HG02642 (cell line): ENCODE measurements around the gene ERN2.
"Not testable (repeated sequence)": the region's sequence is repeated elsewhere in the genome, so short reads cannot be mapped to it uniquely, and the experiment has no call there.

Experiments
- ATAC-seq: cut with Tn5 transposase; IDR thresholded peaks from one replicate; pipeline ENCODE4 v1.9.1; 2021; ENCODE audit warnings: mild to moderate bottlenecking; ENCODE audit not compliant: unreplicated experiment, poor library complexity

ERN2 gene

DNA sequence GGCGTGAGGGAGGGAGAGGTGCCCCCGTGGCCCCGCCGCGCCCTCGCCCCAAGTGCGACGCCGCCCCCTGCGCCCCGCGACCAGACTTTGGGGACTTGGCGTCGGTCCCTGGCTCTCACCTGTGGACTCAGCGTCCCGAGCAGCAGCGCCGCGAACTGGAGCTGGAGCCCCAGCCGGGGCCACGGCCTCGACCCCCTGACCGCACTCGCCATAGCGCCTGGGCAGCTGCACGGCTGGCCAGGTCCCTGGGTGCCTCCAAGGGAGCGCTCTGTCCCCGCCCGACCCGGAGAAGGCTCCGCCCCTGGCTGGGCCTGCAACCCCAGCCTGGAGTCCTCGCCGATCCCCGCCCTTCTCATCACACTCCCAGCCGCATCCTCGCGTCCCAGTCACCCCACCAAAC, at the start of gene ERN2:
TSS of gene ERN2 (minus strand) at position 247 of the 400 bp plus-strand sequence. CDS start at position 212, 35 bp downstream.
- no peak for ATAC-seq

- no peak for ATAC-seq
These were observed 45.1 kb upstream of the ERN2 start for GRCh38 chr16:23757937-23758619.

DNA sequence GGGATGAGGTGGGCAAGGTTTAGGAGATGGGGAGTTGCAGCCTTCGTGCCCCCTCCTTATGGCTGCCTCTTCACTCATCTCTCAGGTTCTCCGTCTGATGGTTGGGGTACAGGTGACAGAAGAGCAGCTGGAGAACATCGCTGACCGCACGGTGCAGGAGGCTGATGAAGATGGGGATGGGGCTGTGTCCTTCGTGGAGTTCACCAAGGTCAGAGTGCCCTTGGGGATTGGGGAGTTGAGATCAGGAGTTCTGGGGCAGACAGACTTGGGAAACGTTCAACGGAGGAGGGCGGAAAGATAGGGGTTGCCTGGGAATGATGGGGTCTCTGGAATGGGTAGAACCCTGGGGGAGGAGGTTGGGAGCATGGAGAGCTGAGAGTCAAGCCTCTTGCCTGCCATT, 44.1 kb upstream of the ERN2 start:
- no peak for ATAC-seq

DNA sequence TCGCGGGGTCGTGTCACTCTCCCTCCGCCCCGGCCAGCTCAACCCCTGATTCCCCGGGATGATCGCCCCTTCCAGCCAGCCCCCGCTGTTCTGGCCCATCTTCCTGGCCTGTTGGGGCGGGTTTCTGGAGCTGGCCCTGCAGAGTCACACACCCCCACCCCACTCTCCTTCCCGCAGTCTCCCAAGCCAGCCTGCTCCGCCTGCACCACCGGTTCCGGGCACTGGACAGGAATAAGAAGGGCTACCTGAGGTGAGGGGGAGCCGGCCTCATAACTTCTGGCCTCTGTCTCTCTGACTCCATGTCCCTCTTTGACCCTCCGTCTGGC, 42.4 kb upstream of the ERN2 start:
- ATAC-seq, result no peak

GRCh38 chr16:23754594-23755483, 41.8 kb upstream of the ERN2 start, which contains the start of gene CHP2:
Gene CHP2 (plus strand): TSS chr16:23755026. CDS start chr16:23755050, 24 bp downstream.
- ATAC-seq, result no peak

- ATAC-seq, result no peak
These were observed 41.0 kb upstream of the ERN2 start for GRCh38 chr16:23753908-23754593.

- not testable (repeated sequence) for ATAC-seq
These were observed 38.0 kb upstream of the ERN2 start for GRCh38 chr16:23751053-23751452.

- ATAC-seq, result no peak
These were observed 35.6 kb upstream of the ERN2 start for GRCh38 chr16:23748630-23749029.

- no peak for ATAC-seq
These were observed 32.2 kb upstream of the ERN2 start for GRCh38 chr16:23745263-23745662.

- no peak for ATAC-seq
These were observed 29.7 kb upstream of the ERN2 start for GRCh38 chr16:23742766-23743165.

- no peak for ATAC-seq
These were observed 28.8 kb upstream of the ERN2 start for GRCh38 chr16:23741675-23742303.

GRCh38 chr16:23739516-23739915, 26.5 kb upstream of the ERN2 start:
- no peak for ATAC-seq

DNA sequence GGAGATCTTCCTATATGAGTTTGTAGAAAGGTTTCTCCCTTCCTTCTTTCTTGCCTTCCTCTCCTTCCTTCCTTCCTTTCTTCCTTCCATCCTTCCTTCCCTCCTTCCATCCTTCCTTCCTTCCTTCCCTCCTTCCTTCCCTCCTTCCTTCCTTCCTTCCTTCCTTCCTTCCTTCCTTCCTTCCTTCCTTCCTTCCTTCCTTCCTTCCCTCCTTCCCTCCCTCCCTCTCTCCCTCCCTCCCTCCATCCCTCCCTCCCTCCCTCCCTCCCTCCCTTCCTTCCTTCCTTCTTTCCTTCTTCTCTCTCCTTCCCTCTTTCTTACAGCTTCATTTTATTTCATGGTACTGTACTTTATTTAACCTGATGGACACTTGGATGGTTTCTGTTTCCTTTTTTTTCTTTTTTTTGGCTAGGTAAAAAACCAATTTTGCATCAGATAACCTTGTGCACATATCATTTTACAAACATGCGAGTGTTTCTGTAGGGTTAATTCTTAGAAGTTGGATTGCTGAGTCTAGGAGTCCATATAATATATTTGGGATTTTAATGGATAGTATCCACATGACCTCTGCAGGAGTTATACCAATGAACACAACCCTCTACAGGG, 24.5 kb upstream of the ERN2 start:
- ATAC-seq, result not testable (repeated sequence)

DNA sequence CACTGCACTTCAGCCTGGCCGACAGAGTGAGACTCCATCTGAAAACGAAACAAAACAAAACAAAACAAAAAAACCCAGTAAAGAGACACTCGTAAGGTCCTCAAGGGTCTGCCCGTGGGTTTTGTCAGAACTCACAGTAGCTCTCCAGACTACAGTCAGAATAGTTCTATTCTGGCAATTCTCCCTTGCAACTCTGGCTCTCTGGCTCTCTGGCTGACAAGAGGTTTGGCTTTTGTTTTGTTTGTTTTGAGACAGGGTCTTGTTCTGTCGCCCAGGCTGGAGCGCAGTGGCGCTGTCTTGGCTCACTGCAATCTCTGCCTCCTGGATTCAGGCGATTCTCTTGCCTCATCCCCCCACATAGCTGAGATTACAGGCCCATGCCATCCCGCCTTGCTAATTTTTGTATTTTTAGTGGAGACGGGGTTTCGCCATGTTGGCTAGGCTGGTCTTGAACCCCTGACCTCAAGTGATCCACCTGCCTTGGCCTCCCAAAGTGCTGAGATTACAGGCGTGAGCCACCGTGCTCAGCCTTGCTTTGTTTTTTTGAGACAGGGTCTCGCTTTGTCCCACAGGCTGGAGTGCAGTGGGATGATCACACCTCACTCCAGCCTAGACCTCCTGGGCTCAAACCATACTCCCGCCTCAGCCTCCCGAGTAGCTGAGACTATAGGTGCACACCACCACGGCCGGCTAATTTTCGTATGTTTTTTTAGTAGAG, 21.3 kb upstream of the ERN2 start:
- ATAC-seq, result no peak

GRCh38 chr16:23729503-23730424, 16.7 kb upstream of the ERN2 start:
- ATAC-seq, result no peak

DNA sequence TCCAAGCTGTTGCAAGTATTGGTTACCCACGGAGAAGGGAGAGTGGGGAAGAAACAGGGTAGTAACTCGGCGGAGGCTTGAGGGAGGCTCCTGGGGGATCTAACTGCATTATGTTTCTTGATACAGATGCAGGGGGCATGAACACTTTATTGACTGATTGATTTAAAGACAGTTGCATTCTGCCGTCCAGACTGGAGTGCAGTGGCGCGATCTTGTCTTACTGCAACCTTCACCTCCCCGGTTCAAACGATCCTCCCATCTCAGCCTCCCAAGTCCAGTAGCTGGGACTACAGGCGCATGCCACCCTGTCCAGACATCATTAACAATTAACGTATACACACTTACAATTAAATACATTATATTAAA, 15.1 kb upstream of the ERN2 start:
- no peak for ATAC-seq

DNA sequence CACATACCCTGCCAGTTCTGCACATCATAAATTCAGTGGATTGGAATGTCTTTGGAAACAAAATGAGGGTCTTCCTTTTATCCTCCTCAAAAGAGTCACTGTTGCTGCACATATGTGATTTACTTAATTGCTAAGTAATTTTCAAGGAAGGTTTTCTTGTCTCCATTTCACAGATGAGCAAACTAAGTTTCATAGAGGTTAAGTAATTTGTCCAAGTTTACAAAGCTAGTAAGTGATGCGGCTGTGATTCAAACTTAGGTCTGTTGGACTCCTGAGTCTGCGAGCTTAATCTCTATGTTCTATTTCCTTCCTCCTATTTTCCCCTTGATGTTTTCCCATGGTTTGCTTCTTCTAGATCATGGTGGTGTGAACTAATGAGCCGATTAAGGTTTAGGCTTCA, 13.7 kb upstream of the ERN2 start:
- no peak for ATAC-seq

- ATAC-seq, result no peak
These were observed 11.7 kb upstream of the ERN2 start for GRCh38 chr16:23724785-23725131.
